NCI-H2107 (cell line): ENCODE results near the gene ENOPH1.
A peak's percentile ranks its signal among the peaks of the same experiment; 100 is the strongest.
"Not testable (repeated sequence)": the region's sequence is repeated elsewhere in the genome, so short reads cannot be mapped to it uniquely, and the experiment has no call there.

ENCODE experiments used
- DNase-seq: peaks from one replicate; lab custom pipeline; 2025; lab: John Stamatoyannopoulos, UW

The ENOPH1 gene

DNA sequence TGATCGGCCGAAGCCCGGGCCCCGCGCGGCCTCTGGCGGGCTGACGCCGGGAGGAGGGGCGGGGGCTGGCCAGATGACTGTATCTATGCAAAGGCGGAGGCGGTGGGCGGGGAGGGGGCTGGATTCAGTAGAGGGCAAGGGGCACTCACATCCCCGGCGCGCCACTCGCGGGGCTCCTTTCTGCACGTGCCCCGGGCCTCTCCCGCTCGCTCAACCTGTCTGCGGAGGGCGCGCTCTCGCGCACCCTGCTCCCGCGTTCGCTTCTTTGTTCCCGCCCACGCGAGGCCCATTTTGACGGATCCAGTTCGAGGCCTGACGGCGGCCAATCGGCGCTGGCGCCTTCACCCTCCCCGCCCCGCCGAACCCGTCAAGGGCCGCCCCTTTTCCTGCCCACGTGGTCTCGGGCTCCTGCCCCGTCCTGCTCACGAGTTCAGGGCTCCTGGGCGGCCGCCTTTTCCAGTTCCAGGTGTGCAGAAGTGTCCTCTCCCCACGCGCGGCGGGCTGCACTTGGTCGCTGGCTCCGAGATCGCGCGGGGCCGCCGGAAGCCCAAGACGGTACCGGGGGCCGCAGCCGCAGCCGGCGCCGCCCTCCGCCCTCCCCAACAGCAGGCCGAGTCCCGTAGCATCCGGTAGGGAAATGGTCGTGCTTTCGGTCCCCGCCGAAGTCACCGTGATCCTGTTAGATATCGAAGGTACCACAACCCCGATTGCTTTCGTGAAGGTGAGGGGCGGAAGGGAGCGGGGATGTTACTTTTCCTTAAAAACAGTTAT lies at the start of gene ENOPH1, which contains the start of gene HNRNPDL:
ENOPH1 (plus strand) TSS at position 398 of the 771 bp plus-strand sequence; CDS start at position 638, 240 bp downstream.
HNRNPDL (minus strand) TSS at position 270 of the 771 bp plus-strand sequence. CDS start 772 bp downstream, outside the sequence.
- DNase-seq = peak; percentile 80

DNA sequence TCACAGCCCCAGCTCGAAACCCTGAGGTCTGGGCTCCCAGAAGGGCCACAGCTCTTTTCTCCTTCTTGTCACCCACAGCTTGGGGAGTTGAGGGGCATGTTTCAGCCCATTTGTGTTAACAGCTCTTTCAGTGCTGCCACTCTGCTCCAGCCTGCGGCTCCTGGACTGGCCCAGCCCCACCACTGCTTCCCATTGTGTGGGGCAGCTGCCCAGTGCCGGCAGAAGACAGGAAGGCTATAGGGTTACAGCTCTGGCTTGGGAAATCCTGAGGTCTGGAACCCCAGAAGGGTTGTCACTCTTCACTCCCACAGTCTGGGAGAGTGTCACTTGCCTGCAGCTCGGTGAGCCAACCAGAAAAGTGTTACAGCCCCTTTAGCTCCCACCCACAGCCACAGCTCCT lies 49.6 kb upstream of the ENOPH1 start:
- no peak for DNase-seq

DNA sequence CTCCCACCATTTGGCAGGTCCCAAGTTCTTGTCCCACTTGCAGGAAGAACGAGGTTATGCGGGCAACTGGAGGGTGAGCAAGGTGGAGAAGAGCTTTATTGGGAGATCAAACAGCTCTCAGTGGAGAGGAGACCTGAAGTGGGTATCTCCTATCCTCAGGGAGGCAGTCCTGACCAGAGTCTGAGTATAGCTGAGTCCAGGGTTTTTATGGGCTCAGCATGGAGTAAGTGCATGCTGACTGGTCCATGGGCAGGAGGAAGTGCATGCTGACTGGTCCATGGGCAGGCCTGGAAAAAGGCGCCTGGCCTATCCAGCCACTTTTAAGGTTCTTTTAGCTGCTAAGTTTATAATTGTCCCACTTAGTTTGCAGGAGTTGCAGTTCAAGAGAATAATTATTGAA lies 49.2 kb upstream of the ENOPH1 start:
- no peak for DNase-seq

DNA sequence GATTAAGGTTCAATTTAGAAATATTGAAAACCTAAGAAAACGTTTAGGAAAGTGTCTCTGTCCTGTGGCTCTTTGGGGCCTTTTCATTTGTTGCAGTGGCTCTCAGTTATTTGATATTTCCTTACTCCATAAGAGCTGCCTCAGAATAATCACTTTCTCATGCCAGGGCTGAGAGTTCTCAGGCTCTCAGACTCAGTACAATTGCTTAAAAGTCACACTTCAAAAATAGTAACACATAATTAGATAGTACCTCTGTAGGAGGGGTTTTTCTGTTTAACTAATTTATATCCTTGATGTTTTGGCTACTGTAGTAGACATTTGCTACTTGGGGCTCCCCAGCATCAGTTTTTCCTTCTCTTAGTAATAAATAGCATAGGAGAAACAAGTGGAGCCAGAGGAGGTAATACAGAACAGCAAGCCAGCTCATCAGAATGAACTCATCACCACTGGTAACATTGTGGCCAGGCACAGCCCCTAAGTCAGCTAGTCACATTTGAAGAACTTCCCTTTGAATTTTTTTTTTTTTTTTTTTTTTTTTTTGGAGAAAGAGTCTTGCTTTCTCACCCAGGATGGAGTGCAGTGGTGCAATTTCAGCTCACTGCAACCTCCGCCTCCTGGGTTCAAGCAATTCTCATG lies 48.6 kb upstream of the ENOPH1 start:
- DNase-seq = no peak

DNA sequence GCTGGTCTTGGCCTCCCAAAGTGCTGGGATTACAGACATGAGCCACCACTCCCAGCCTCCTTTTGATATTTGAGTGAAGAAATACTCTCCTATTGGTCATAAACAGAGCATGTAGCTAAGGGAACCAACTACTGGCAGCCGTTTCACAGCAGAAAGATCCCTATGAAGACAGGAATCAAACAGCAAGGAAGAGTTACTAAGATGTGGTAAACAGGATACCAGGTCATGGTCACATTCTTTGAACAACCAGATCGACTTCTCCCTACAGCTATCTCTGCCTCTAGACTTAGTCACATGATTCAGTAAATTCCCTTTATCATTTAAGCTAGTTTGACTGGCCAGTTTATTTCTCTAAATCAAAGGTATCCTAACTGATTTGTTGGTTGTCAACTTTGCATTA lies 47.6 kb upstream of the ENOPH1 start:
- no peak for DNase-seq

DNA sequence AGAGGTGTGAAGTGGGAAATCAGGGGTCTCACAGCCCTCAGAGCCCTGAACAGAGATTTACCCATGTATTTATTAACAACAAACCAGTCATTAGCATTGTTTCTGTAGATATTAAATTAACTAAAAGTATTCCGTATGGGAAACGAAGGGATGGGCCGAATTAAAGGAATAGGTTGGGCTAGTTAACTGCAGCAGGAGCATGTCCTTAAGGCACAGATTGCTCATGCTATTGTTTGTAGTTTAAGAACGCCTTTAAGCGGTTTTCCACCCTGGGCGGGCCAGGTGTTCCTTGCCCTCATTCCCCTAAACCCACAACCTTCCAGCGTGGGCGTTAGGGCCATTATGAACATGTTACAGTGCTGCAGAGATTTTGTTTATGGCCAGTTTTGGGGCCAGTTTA lies 44.1 kb upstream of the ENOPH1 start:
- not testable (repeated sequence) for DNase-seq

DNA sequence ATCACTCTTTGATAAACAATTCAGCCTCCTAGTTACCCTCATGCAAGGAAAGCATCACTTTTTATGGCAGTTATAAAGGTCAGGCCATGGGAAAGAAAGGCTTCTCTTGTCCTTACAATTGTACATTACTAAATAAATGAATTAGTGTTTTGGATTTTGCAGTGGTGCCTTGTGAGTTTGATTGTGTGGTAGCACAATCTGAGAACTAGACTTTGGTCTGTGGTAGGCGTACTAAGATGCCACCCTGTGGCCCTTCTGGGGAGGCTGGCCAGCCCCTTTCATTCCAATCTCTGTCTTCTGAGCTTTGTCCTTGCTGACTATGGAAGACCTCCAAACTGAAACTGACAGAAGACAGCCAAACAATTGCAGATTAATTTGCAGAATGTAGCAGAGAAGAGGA lies 42.0 kb upstream of the ENOPH1 start:
- DNase-seq = no peak

DNA sequence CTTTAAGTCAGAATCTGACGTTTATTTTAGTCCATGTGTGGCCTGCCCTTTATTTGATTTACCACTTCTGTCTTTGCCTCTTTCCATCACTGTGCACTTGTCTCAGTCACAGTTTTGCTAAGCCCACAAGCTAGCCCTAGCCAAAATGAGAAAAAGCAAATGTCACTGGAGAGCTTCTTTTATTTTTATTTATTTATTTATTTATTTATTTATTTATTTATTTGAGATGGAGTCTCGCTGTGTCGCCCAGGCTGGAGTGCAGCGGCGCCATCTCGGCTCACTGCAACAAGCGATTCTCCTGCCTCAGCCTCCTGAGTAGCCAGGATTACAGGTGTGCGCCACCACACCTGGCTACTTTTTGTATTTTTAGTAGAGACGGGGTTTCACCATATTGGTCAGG lies 40.3 kb upstream of the ENOPH1 start:
- not testable (repeated sequence) for DNase-seq

DNA sequence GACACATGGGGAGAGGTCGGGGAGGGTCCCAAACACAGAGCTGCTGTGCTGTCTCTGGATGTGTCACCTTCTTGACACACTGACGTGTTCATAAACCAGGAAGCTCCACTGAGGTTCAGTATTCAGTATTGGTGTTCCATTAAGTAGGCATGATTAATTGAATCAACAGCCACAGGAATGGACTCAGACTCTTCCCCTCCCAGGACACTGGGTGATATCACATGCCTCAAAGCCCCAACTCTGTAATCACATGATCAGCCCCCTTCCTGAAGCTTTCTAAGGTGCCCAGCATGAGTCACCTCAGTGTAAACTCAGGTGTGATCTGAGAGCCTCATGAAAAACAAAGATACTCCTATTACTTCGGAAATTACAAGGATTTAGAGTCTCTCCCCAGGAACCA lies 35.5 kb upstream of the ENOPH1 start:
- DNase-seq = no peak

DNA sequence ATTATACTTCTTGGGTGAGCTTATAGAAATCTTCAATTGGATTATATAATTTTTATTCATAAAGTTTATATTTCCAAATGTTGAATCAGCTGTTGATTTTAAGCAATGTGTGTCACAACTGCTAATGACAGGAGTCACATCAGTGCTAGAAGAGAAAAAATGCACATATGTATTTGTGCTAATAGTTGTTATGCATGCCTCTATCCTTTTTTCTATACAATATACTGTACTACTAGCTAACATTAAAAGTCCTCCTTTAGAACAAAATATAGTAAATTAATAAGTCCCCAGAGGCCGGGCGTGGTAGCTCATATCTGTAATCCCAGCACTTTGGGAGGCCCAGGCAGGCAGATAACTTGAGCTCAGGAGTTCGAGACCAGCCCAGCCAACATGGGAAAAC lies 32.9 kb upstream of the ENOPH1 start:
- DNase-seq = no peak

DNA sequence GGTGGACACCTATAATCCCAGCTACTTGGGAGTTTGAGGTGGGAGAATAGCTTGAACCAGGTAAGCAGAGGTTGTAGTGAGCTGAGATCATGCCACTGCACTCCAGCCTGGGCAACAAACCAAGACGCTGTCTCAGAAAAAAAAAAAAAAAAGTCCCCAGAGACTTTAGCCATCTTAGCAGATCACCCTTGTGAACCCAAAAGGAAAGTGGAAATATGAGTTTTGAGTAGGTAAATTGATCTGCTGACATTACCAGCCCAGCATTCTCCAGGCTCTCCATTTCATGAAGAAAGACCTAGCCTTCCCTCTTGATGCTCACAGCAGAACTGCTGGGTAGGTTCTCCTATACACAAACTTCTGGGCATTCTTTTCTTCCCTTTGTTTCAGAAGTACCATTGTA lies 32.1 kb upstream of the ENOPH1 start:
- no peak for DNase-seq

DNA sequence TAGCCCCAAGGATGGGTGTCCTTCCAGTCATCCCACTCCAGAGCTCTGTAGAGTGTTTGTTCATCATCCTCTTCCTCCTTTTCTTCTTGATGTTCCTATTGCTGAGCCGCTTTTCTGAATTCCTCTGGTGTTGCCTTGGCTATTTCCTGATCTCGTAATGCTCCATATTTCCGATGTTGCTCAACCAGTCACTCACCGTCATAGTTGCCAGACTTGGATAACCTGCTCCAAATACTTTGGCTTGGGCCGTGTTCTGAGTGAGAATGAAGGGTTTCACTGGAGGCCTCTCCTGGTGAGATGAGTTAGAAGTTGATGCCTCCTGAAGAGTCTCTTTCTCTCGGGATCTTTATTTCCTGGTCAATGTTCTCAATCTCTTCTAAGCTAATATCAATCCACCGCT lies 28.8 kb upstream of the ENOPH1 start:
- DNase-seq = no peak

DNA sequence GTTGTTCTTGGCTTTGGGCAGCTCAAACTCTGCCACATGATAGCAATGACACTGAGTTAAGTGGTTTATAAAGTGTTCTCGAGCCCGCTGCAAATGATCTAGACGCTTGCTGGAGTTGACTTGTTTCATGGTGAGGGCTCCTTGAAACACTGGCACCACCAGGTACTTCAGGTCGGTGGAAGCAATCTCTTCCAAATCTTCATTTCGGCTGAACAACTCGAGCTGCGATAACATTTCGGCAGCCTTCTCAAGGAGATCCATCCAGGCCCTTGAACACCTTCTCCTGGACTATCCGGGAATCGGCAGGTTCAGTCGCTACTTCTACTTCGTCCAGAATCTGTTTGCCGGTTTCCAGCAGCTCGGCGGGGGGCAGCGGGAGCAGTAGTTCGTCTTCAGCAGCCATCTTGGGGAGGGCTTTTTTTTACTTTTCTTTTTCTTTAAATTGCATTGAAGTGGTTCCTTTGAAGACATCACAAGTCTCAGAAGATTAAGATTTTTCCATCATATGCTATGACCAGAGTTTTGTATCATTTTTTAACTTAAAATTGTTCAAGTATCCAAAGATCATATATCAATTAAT lies 28.1 kb upstream of the ENOPH1 start:
- no peak for DNase-seq

DNA sequence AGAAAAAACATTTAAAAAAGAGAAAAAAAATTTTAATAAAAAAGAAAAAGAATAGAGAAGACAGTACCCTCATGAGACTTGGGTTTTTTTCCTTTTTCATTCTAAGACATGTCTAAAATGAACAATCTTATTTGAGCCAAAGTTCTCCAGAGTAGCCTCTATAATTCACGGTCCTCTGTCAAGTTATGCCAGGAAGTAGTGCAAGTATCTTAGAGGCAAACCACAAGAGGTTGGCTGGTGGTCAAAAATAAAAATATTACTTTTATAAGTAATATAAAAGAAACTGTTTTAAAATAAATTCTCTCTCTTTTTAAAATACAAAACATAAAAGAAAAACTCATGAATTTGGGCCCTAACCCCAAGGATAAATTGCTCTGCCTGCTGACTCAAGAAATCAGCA lies 26.7 kb upstream of the ENOPH1 start:
- DNase-seq = no peak

DNA sequence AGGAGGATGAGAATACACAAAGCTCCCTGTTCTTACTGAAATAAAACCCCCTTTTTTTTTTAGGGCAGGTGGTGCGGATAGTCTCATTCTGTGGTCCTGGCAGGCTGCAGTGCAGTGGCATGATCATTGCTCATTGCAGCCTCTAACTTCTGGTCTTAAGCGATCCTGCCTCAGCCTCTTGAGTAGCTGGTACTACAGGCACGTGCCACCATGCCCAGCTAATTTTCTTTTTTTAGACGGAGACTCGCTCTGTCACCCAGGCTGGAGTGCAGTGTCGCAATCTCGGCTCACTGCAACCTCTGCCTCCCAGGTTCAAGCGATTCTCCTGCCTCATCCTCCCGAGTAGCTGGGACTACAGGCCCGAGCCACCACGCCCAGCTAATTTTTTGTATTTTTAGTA lies 15.3 kb upstream of the ENOPH1 start:
- DNase-seq = not testable (repeated sequence)

DNA sequence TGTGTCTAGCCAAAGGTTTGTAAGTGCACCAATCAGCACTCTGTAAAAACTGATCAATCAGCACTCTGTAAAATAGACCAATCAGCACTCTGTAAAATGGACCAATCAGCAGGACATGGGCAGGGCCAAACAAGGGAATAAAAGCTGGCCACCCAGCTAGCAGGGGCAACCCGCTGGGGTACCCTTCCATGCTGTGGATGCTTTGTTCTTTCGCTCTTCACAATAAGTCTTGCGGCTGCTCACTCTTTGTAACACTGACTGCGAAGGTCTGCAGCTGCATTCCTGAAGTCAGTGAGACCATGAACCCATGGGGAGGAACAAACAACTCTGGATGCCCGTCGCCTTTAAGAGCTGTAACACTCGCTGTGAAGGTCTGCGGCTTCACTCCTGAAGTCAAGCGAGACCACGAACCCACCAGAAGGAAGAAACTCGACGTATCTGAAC lies 14.4 kb upstream of the ENOPH1 start:
- DNase-seq = no peak

DNA sequence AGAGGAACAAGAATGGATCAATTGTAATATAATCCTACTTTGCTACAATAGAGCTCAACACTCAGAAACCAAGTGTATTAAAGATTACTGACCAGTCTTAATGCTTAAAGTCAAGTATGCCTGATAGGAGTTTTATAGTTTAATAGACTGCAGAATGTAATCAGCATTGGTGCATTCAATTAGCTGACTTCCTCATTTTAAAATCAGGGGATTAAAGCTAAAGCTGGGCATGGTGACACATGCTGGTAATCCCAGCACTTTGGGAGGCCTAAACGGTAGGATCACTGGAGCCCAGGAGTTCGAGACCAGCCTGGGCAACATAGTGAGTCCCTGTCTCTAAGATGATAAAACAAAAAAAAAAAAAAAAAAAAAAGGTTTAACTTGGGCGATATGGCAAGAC lies 10.9 kb upstream of the ENOPH1 start:
- no peak for DNase-seq

DNA sequence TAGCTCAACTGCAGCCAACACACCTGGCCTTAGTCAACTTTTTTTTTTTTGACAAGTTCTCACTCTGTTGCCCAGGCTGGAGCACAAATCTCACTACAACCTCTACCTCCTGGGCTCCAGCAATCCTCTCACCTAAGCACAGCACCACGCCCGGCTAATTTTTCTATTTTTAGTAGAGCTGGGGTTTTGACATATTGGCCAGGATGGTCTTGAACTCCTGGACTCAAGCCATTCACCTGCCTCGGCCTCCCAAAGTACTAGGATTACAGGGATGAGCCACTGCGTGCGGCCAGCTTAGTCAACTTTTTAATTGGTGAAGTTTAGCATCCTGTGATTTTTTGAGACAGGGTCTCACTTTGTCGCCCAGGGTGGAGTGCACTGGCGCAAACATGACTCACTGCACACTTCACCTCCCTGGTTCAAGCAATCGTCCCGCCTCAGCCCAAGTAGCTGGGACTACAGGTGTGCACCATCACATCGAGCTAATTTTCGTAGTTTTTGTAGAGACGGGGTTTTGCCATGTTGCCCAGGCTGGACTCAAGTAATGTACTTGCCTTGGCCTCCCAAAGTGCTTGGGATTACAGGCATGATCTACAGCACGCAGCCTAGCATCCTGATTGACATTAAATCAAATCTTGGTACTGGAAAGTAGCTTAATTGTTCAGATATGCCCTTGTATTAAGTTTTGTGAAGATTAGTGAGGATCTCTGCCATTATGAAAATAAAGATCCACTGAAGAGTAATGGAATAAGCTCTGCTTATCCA lies 8.4 kb upstream of the ENOPH1 start:
- no peak for DNase-seq

DNA sequence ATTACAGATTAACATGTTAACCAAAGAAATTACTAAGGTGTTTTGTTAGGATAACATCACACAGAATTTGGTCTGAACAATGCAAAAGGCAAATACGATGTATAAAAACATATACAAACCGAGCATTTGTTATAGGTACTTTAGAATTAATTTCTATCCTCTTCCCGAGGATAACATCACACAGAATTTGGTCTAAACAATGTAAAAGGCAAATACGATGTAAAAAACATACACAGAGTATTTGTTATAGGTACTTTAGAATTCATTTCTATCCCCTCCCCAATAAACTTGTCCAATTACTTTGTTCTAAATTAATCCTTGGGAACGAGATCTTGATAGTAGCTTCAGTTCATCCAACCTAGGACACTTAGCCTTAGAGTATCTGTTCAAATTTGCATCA lies 7.8 kb upstream of the ENOPH1 start:
- no peak for DNase-seq

DNA sequence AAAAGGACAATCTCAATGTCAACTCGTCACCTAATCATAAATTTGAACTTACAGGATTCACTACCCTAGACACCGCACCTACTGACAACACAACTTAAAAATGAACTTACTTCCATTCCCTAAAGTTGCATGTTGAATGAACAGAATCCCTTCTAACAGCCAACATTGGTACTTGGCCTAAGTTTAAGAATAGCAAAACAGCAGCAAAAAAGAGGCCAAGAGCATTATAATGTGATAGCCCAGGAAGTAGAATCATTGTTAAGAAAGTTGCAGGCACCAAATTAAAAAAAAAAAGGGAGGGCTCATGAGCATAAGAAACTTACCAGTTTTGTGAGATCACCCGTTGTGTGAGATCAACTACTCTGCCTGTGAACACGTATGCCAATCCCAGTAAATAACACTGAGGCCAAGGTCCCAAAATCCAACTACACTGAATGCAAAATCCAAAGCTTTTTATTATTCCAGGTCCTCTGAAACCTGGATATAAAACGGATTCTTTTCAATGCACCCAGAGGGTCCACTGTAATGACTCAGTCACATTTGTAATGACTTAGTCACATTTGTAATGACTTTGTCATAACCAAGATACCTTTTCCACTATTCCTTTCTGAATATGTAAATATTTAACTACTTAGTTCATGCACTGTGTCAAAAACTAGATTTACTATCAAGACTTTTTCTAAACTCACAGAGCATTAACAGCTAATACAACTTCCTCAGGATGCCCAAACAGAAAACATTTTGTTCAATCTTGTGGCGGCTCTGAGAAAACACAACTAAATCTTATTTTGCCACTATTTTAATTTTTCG lies 6.9 kb upstream of the ENOPH1 start:
- DNase-seq = no peak

DNA sequence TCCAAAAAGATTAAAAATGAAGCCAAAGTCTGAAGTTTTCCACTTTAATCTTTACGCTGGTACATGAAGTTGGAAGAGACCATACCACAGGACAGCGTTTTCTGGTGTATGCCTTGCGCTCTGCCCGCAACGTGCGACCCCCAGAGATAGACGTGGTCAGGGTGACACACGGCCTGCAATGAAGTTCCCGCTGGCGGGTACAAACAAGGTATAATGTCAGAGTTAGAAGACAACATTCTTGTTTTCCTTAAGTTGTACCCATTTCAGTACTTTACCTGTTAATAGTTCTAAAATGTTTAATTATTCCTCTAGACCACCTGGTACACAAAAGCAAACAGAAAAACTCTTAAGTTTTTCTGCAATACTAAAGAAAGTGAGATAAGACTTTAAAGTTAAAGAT lies 4.9 kb upstream of the ENOPH1 start:
- no peak for DNase-seq

DNA sequence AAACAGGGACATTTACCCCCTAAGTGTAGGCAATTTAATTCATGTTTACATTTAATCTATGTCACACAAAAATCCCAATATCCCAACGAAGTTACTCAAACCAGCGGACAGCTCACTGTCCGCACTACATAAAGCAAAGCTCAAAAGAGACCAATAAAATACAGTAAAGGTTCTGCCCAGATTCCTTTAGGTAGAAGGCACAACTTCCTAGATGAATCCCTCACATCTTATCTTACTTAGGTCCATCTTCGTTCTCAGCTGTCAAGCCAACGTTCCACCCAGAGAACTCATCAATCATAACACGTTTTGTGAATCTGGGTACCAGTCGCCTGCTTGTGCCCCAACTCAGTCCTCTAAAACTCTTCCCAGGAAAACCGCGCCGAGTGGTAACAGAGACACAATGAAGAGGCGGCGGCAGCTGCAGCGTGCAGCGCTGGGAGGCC lies 1.8 kb upstream of the ENOPH1 start:
- DNase-seq = peak; percentile 23
